Myocyte (in vitro differentiated cells): ENCODE measurements around the gene GGA2. TPM values are rescaled to one million over a fixed set of nuclear protein-coding genes. Genes with fewer than 3 reads are reported as not detected.
A peak's percentile ranks its signal among the peaks of the same experiment; 100 is the strongest.
"Not testable (repeated sequence)": the region's sequence is repeated elsewhere in the genome, so short reads cannot be mapped to it uniquely, and the experiment has no call there.

Experiments
- DNase-seq: peaks from one replicate; pipeline ENCODE4 v3.0.0-alpha.2; 2012; ENCODE audit warnings: low read depth
- total RNA-seq: library from RNA; depleted of rRNA; stranded (reverse); fragments of >200 nt; gene quantifications from 2 replicates; pipeline ENCODE4 v1.2.3, GENCODE V29; 2014

GGA2 gene
- total RNA-seq, 1 donor from 2014 or later = 42.5 TPM

GRCh38 chr16:23478566-23478965 lies 31.7 kb downstream of the GGA2 start:
- no peak for DNase-seq

- DNase-seq = no peak
Observed at GRCh38 chr16:23476289-23476688, 34.0 kb downstream of the GGA2 start.

GRCh38 chr16:23469814-23470213 lies 40.5 kb downstream of the GGA2 start:
- peak; percentile 23 for DNase-seq

GRCh38 chr16:23466162-23466885 lies 44.0 kb downstream of the GGA2 start:
- peak; percentile 83 for DNase-seq

- DNase-seq = no peak
Observed at GRCh38 chr16:23465179-23465578, 45.1 kb downstream of the GGA2 start.

- no peak for DNase-seq
Observed at GRCh38 chr16:23464196-23464595, 46.1 kb downstream of the GGA2 start.

- not testable (repeated sequence) for DNase-seq
Observed at GRCh38 chr16:23462994-23463393, 47.3 kb downstream of the GGA2 start.

- no peak for DNase-seq
Observed at GRCh38 chr16:23453338-23454052, 56.8 kb downstream of the GGA2 start.

- peak; percentile 89 for DNase-seq
Observed at GRCh38 chr16:23452572-23453337, 57.5 kb downstream of the GGA2 start, which contains the start of gene COG7. COG7 (minus strand) TSS chr16:23453189; CDS start chr16:23452994, 195 bp downstream.

- DNase-seq = no peak
Observed at GRCh38 chr16:23452221-23452571, 58.1 kb downstream of the GGA2 start.

GRCh38 chr16:23448392-23448791 lies 61.9 kb downstream of the GGA2 start:
- no peak for DNase-seq

GRCh38 chr16:23437542-23437941 lies 72.8 kb downstream of the GGA2 start:
- not testable (repeated sequence) for DNase-seq

GRCh38 chr16:23436951-23437350 lies 73.3 kb downstream of the GGA2 start:
- DNase-seq = no peak

GRCh38 chr16:23435500-23435899 lies 74.8 kb downstream of the GGA2 start:
- peak; percentile 41 for DNase-seq

GRCh38 chr16:23434380-23434779 lies 75.9 kb downstream of the GGA2 start:
- peak; percentile 77 for DNase-seq

- DNase-seq = no peak
Observed at GRCh38 chr16:23433261-23433920, 76.9 kb downstream of the GGA2 start.

- no peak for DNase-seq
Observed at GRCh38 chr16:23432176-23433128, 77.8 kb downstream of the GGA2 start.

- DNase-seq = no peak
Observed at GRCh38 chr16:23428351-23428750, 81.9 kb downstream of the GGA2 start.

- DNase-seq = no peak
Observed at GRCh38 chr16:23424292-23424958, 85.9 kb downstream of the GGA2 start.
